Endodermal cell (in vitro differentiated cells): ENCODE measurements around the gene TIGD1. TPM values are rescaled to one million over a fixed set of nuclear protein-coding genes. Genes with fewer than 3 reads are reported as not detected.

Experiments used
- DNase-seq: peaks from one replicate; pipeline ENCODE4 v3.0.0-alpha.2; 2017
- H3K27ac ChIP-seq: 2 replicates; pipeline ENCODE4 v1.5.1; 2013; ENCODE audit warnings: mild to moderate bottlenecking, low read depth, low read length, moderate library complexity
- H3K27me3 ChIP-seq: 2 replicates; pipeline ENCODE4 v1.6.1; 2013; ENCODE audit warnings: mild to moderate bottlenecking, low read length, moderate library complexity; ENCODE audit not compliant: insufficient read depth, control insufficient read depth, poor library complexity, severe bottlenecking
- H3K36me3 ChIP-seq: 2 replicates; pipeline ENCODE4 v1.7.0; 2013; ENCODE audit warnings: mild to moderate bottlenecking, low read length, moderate library complexity; ENCODE audit not compliant: control insufficient read depth, insufficient read depth
- H3K4me1 ChIP-seq: one replicate; pipeline ENCODE4 v1.7.0; 2013; ENCODE audit warnings: low read length; ENCODE audit not compliant: control insufficient read depth, insufficient read depth
- H3K4me3 ChIP-seq: 2 replicates; pipeline ENCODE4 v1.5.1; 2013; ENCODE audit warnings: mild to moderate bottlenecking, low read length, moderate library complexity
- H3K9ac ChIP-seq: 2 replicates; pipeline ENCODE4 v1.6.1; 2013; ENCODE audit warnings: mild to moderate bottlenecking, low read length, moderate library complexity; ENCODE audit not compliant: poor library complexity, severe bottlenecking; ENCODE audit errors: extremely low read depth
- H3K9me3 ChIP-seq: 2 replicates; pipeline ENCODE4 v1.6.1; 2013; ENCODE audit warnings: mild to moderate bottlenecking, low read length, moderate library complexity; ENCODE audit not compliant: control insufficient read depth
- H3K27ac Mint-ChIP-seq: 2 replicates; pipeline ENCODE4 v1.8.0; 2020; ENCODE audit warnings: mixed read lengths
- H3K27me3 Mint-ChIP-seq: 2 replicates; pipeline ENCODE4 v1.8.0; 2021; ENCODE audit warnings: mild to moderate bottlenecking, mixed read lengths; ENCODE audit not compliant: insufficient read depth
- H3K36me3 Mint-ChIP-seq: 2 replicates; pipeline ENCODE4 v1.8.0; 2020; ENCODE audit warnings: low read depth, mixed read lengths
- H3K4me1 Mint-ChIP-seq: 2 replicates; pipeline ENCODE4 v1.8.0; 2020; ENCODE audit warnings: mixed read lengths
- H3K4me3 Mint-ChIP-seq: 2 replicates; pipeline ENCODE4 v1.8.0; 2020; ENCODE audit warnings: mild to moderate bottlenecking, moderate library complexity, mixed read lengths
- H3K9me3 Mint-ChIP-seq: 2 replicates; pipeline ENCODE4 v1.8.0; 2020; ENCODE audit warnings: mild to moderate bottlenecking, mixed read lengths
- CTCF ChIP-seq: fragments of 200-600 bp; sonication (generic); conservative IDR thresholded peaks from 2 replicates; pipeline ENCODE4 v1.5.0; 2021; ENCODE audit warnings: antibody characterized with exemption, mild to moderate bottlenecking
- WGBS, 2 experiments: methylation state at CpG; one replicate each; pipeline versions ENCODE4 v1.1.5 to v1.1.7; 2013; ENCODE audit warnings: missing lambda C conversion rate in 2 of 2, mixed read lengths in 1 of 2; ENCODE audit not compliant: insufficient coverage in 1 of 2, insufficient read length in 1 of 2; 5-methylcytosine and 5-hydroxymethylcytosine counted together
- total RNA-seq, 2 donors: library from RNA; stranded (reverse); fragmentation: NEBNext Ultra II Directional in 1 of 2; extraction: Animal tissue kit (Norgen Biotek cat#: 25700) in 1 of 2; gene quantifications; 2 replicates in 1 of 2; 3 replicates in 1 of 2; pipeline ENCODE4 v1.2.1, GENCODE V29; 2021

Gene TIGD1
- total RNA-seq, 2 donors from 2014 or later, result 6.5 to 6.7 TPM

- no peak overlapping the region for H3K27ac Mint-ChIP-seq
- peaks cover 56% of the 10 kb centered on the region for H3K27me3 Mint-ChIP-seq
- peaks cover 3% of the 10 kb centered on the region for H3K4me1 ChIP-seq
- DNase-seq, result no peak
- TF ChIP-seq CTCF, result no peak
- H3K4me3 ChIP-seq, result no peak overlapping the region
- H3K36me3 ChIP-seq, result no peaks in the 10 kb centered on the region
- no peak overlapping the region for H3K9ac ChIP-seq
- peaks cover 4% of the 10 kb centered on the region for H3K4me1 Mint-ChIP-seq
- H3K27ac ChIP-seq, result no peak overlapping the region
- H3K9me3 ChIP-seq, result no peaks in the 10 kb centered on the region
- no peaks in the 10 kb centered on the region for H3K9me3 Mint-ChIP-seq
- 87 to 94% methylated on average over 7 to 9 of the region's 9 CpGs for WGBS, 2 experiments
- H3K4me3 Mint-ChIP-seq, result no peak overlapping the region
- H3K36me3 Mint-ChIP-seq, result no peaks in the 10 kb centered on the region
- H3K27me3 ChIP-seq, result peaks cover 49% of the 10 kb centered on the region
Measured at GRCh38 chr2:232501331-232501771, 49.0 kb downstream of the TIGD1 start.

GRCh38 chr2:232498452-232498851 is 51.9 kb downstream of the TIGD1 start:
- Histone ChIP-seq H3K27ac (no peak overlapping the region), H3K9ac (no peak overlapping the region), H3K9me3 (no peaks in the 10 kb centered on the region), H3K4me1 (peaks cover 3% of the 10 kb centered on the region), H3K36me3 (no peaks in the 10 kb centered on the region), H3K27me3 (peaks cover 20% of the 10 kb centered on the region), H3K4me3 (no peak overlapping the region)
- no peak overlapping the region for H3K4me3 Mint-ChIP-seq
- no peak overlapping the region for H3K27ac Mint-ChIP-seq
- no peak for DNase-seq
- H3K4me1 Mint-ChIP-seq, result peaks cover 6% of the 10 kb centered on the region
- TF ChIP-seq CTCF, result no peak
- no peaks in the 10 kb centered on the region for H3K9me3 Mint-ChIP-seq
- peaks cover 28% of the 10 kb centered on the region for H3K27me3 Mint-ChIP-seq
- WGBS, 2 experiments, result 93 to 100% methylated on average over 1 to 3 of the region's 3 CpGs
- H3K36me3 Mint-ChIP-seq, result no peaks in the 10 kb centered on the region

Other genes with a start within 250 kb of the TIGD1 start
- gene ALPP, start 171.8 kb downstream of the TIGD1 start, total RNA-seq, result not detected
- gene ALPG, start 143.7 kb downstream of the TIGD1 start, total RNA-seq, result not detected
- gene ALPI, start 94.4 kb downstream of the TIGD1 start, total RNA-seq, result not detected
- 1 to 10 TPM; 1.6 to 4.6 TPM for gene ECEL1, start 62.7 kb downstream of the TIGD1 start, total RNA-seq
- gene PRSS56, start 30.2 kb downstream of the TIGD1 start, total RNA-seq, result not detected
- gene CHRND, start 24.4 kb downstream of the TIGD1 start, total RNA-seq, result under 1 TPM in 1 of 2 donors, not detected in 1; 0.11 TPM
- gene CHRNG, start 10.9 kb downstream of the TIGD1 start, total RNA-seq, result not detected
- 100 to 1,000 TPM; 105 to 116 TPM for gene EIF4E2, start 132 bp upstream of the TIGD1 start, total RNA-seq
- gene EFHD1, start 83.0 kb upstream of the TIGD1 start, total RNA-seq, result 10 to 100 TPM in 1 of 2 donors, 1 to 10 TPM in 1; 6.8 to 12.5 TPM
- gene GIGYF2, start 146.8 kb upstream of the TIGD1 start, total RNA-seq, result 10 to 100 TPM; 62.5 to 72.3 TPM
- 1 to 10 TPM in 1 of 2 donors, under 1 TPM in 1; 0.15 to 1.0 TPM for gene KCNJ13, start 226.0 kb upstream of the TIGD1 start, total RNA-seq